Esophagus muscularis mucosa (tissue), 4 donors: Measurements from ENCODE around the gene TRAFD1. TPM values are rescaled to one million over a fixed set of nuclear protein-coding genes. Genes with fewer than 3 reads are reported as not detected.

Source experiments
- DNase-seq: peaks from one replicate; pipeline ENCODE4 v3.0.0-alpha.2; 2017; ENCODE audit errors: extremely low spot score
- H3K27ac ChIP-seq, 4 donors: fragments of 200-600 bp; sonication (generic); replicated peaks in 1 of 4; 1 replicate in 3 of 4; 2 replicates in 1 of 4; pipeline ENCODE4 v1.5.1; 2016 to 2019; ENCODE audit warnings: mild to moderate bottlenecking in 1 of 4
- H3K27me3 ChIP-seq, 4 donors: fragments of 200-600 bp; sonication (generic); one replicate each; pipeline versions ENCODE4 v1.5.1 to v1.6.0; 2016 to 2019
- H3K36me3 ChIP-seq, 4 donors: fragments of 200-600 bp; sonication (generic); one replicate each; pipeline ENCODE4 v1.5.1; 2016 to 2019
- H3K4me1 ChIP-seq, 4 donors: fragments of 200-600 bp; sonication (generic); one replicate each; pipeline ENCODE4 v1.5.1; 2016 to 2019
- H3K4me3 ChIP-seq, 4 donors: fragments of 200-600 bp; sonication (generic); 1 replicate in 2 of 4; 2 replicates in 2 of 4; pipeline ENCODE4 v1.5.1; 2016 to 2019; ENCODE audit warnings: mild to moderate bottlenecking in 4 of 4, moderate library complexity in 1 of 4
- H3K9me3 ChIP-seq, 4 donors: fragments of 200-600 bp; sonication (generic); 1 replicate in 3 of 4; 2 replicates in 1 of 4; pipeline ENCODE4 v1.5.1; 2016 to 2019
- EP300 ChIP-seq: sonication (generic); formaldehyde crosslinking; IDR thresholded peaks from one replicate; pipeline ENCODE4 v1.6.1; 2017; ENCODE audit warnings: antibody characterized with exemption
- POLR2A ChIP-seq: fragments of 450-650 bp; IDR thresholded peaks from one replicate; pipeline ENCODE4 v1.6.1; 2017; ENCODE audit warnings: antibody characterized with exemption, moderate library complexity, mild to moderate bottlenecking, low read depth
- POLR2AphosphoS5 ChIP-seq, 2 donors: sonication (generic); formaldehyde crosslinking; IDR thresholded peaks; one replicate each; pipeline ENCODE4 v1.6.1; 2017; ENCODE audit warnings: antibody characterized with exemption in 2 of 2
- WGBS: methylation state at CpG from one replicate; pipeline ENCODE4 v1.1.5; 2018; 5-methylcytosine and 5-hydroxymethylcytosine counted together
- intact Hi-C: fragments of 100-400 bp; cut with DNase I; formaldehyde crosslinking; loops from one replicate; pipeline ENCODE4 v1.15.1; 2023
- total RNA-seq, 4 donors: library from RNA; depleted of rRNA; stranded (reverse); fragments of >200 nt; gene quantifications; one replicate each; pipeline versions ENCODE4 v1.1.0 to v1.2.1, GENCODE V29; 2016
- TF ChIP-seq, protein P1 (sequence below), 3 experiments: fragments of 200-600 bp in 2 of 3; fragments of 450-650 bp in 1 of 3; sonication (generic) in 2 of 3; IDR thresholded peaks; one replicate each; pipeline ENCODE4 v1.5.1; 2017 to 2019; ENCODE audit warnings: antibody characterized with exemption in 3 of 3, mild to moderate bottlenecking in 2 of 3, moderate library complexity in 1 of 3

The TRAFD1 gene, protein sequence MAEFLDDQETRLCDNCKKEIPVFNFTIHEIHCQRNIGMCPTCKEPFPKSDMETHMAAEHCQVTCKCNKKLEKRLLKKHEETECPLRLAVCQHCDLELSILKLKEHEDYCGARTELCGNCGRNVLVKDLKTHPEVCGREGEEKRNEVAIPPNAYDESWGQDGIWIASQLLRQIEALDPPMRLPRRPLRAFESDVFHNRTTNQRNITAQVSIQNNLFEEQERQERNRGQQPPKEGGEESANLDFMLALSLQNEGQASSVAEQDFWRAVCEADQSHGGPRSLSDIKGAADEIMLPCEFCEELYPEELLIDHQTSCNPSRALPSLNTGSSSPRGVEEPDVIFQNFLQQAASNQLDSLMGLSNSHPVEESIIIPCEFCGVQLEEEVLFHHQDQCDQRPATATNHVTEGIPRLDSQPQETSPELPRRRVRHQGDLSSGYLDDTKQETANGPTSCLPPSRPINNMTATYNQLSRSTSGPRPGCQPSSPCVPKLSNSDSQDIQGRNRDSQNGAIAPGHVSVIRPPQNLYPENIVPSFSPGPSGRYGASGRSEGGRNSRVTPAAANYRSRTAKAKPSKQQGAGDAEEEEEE
- 10 to 100 TPM; 27.2 to 37.4 (median 30.6) TPM for total RNA-seq

DNA sequence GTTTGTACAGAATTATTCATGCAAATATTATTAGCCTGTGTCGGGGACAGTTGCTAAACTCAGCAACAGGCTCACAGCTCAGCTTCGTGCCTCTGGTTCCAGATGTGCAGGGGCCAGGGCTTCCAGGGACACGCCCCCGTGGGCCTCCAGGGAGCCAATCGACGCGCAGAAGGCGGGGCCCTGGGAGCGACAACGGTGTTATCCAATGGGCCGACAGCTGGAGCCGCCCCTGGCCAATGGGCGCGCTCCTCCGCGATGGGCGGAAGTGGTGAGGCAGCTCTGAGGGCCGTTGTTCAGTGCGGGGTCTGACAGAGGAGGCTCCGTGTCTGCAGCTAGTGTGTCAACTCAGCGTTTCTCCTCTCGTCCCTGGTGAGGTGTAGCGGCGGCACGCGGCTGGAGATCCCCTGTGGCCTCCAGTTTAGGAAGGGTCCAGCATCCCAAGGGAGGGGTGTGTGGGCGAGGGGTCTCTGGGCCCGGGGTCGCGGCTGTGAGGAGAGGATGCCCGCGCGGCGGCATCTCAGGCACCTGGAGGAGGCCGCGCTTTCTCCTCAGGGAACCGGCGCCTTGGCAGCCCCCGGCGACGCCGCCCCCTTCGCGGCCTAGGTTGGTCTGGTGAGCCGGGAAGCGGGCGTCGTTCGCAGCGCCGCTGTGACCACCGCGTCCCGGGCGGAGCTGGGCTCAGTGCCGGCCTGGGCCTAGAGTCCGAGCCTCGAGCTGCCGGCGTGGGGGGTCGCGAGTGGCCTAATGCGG lies at the start of gene TRAFD1:
Gene TRAFD1 (plus strand): TSS at position 311 of the 750 bp plus-strand sequence. CDS start 4,963 bp downstream, outside the sequence.
- no peaks in the 10 kb centered on the region for H3K9me3 ChIP-seq
- 1% methylated on average over 16 of the region's 63 CpGs for WGBS
- TF ChIP-seq POLR2A: peak; percentile 86
- TF ChIP-seq, protein P1, sequence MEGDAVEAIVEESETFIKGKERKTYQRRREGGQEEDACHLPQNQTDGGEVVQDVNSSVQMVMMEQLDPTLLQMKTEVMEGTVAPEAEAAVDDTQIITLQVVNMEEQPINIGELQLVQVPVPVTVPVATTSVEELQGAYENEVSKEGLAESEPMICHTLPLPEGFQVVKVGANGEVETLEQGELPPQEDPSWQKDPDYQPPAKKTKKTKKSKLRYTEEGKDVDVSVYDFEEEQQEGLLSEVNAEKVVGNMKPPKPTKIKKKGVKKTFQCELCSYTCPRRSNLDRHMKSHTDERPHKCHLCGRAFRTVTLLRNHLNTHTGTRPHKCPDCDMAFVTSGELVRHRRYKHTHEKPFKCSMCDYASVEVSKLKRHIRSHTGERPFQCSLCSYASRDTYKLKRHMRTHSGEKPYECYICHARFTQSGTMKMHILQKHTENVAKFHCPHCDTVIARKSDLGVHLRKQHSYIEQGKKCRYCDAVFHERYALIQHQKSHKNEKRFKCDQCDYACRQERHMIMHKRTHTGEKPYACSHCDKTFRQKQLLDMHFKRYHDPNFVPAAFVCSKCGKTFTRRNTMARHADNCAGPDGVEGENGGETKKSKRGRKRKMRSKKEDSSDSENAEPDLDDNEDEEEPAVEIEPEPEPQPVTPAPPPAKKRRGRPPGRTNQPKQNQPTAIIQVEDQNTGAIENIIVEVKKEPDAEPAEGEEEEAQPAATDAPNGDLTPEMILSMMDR (IDR thresholded peaks at IDR 0.05): no peak
- TF ChIP-seq EP300: no peak
- peak; percentile 99 for TF ChIP-seq POLR2AphosphoS5 (IDR thresholded peaks at IDR 0.05)
- DNase-seq: peak; percentile 100
- peak within 1 kb of the TSS; percentile 92 to 97 (median 96) for H3K27ac ChIP-seq
- H3K36me3 ChIP-seq: no peaks in the 10 kb centered on the region
- intact Hi-C loops: no loop called here
- H3K27me3 ChIP-seq: no peaks in the 10 kb centered on the region
- H3K4me3 ChIP-seq: peak within 1 kb of the TSS; percentile 64 to 97 (median 86)
- peaks cover 68 to 84% (median 79%) of the 10 kb centered on the region in 4 donors for H3K4me1 ChIP-seq

DNA sequence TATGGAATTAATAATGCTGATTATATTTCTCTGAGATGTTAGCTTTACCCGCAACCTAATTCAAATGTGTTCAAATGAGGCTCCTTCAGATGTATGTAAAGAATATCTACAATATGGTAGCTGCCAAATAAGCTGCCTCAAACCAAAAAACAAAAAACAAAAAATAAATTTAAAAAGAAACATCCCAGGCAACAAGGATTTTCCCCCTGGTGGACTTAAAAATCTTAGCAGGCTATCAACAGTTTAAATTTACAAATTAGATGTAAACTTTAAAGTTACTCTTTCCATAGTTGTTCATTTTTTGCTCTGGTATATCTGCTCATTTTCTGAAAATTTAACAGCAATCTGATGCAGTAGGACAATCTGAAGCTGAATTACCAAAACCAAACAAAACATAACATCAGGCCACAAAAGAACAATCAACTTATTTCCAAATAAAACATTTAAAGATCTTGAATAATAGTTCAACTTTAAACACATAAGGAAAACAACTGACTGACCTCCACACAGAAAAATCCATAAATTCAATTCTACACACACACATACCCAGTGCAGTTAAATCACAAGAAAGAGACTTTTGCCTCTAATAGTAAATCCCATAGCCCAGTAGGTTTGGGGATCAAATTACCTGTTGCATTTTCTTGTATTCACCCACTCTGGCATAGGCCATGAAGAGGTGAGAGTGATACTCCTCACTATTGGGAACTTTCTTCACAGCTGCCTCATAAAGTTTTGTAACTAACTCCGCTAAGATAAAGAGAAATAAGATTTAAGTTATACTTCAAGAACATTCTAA lies 38.1 kb upstream of the TRAFD1 start:
- Histone ChIP-seq H3K4me1 (no peaks in the 10 kb centered on the region), H3K4me3 (no peak overlapping the region), H3K27me3 (no peaks in the 10 kb centered on the region), H3K36me3 (peaks cover 6 to 89% (median 63%) of the 10 kb centered on the region in 4 donors), H3K27ac (no peak overlapping the region), H3K9me3 (no peaks in the 10 kb centered on the region)
- DNase-seq: no peak
- TF ChIP-seq, protein P1 (IDR thresholded peaks at IDR 0.05): no peak
- no peak for TF ChIP-seq POLR2AphosphoS5 (IDR thresholded peaks at IDR 0.05)
- no peak for TF ChIP-seq POLR2A
- no peak for TF ChIP-seq EP300
- 94% methylated on average over 2 of the region's 2 CpGs for WGBS
- intact Hi-C loops: no loop called here

DNA sequence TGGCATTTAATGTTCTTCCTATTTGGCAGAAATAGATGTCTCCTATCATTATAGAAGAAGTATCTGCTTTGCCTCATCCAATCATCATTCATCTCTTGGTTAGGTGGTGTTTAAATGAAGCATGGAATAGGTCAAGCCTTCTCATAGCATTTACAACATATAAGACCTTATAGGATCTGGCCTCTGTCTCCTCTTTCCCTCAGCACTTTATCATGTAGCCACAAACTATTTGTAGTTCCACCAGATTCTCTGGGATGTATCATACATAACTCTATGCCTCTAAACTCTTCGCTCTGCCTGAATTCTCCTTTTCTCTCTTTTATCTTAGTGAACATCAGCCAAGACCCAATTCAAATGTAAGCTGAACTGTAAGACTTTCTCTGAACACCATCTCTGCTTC lies 37.5 kb upstream of the TRAFD1 start:
- Histone ChIP-seq H3K9me3 (no peaks in the 10 kb centered on the region), H3K36me3 (peaks cover 6 to 89% (median 67%) of the 10 kb centered on the region in 4 donors), H3K4me1 (no peaks in the 10 kb centered on the region), H3K27ac (no peak overlapping the region), H3K4me3 (no peak overlapping the region), H3K27me3 (no peaks in the 10 kb centered on the region)
- WGBS: 86% methylated on average over 1 of the region's 1 CpG
- TF ChIP-seq EP300 (no peak), POLR2A (no peak), POLR2AphosphoS5 (IDR thresholded peaks at IDR 0.05) (no peak)
- TF ChIP-seq, protein P1 (IDR thresholded peaks at IDR 0.05): no peak
- DNase-seq: no peak
- intact Hi-C loops: no loop called here

DNA sequence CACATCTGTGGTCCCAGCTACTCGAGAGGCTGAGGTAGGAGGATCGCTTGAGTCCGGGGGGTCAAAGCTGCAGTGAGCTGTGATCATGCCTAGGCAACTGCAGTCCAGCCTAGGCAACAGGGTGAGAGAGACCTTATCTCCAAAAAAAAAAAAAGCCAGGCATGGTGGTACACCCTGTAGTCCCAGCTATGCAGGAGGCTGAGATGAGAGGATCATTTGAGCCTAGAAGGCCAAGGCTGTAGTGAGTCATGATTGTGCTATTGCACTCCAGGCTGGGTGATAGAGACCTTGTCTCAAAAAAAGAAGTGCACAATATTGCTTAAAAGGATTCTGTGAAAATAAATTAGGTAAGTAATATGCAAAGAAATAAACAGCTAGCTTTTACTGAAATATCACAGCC lies 33.8 kb upstream of the TRAFD1 start:
- DNase-seq: no peak
- Histone ChIP-seq H3K27ac (no peak overlapping the region), H3K27me3 (no peaks in the 10 kb centered on the region), H3K9me3 (no peaks in the 10 kb centered on the region), H3K36me3 (peaks cover 6 to 61% (median 45%) of the 10 kb centered on the region in 4 donors), H3K4me1 (peaks cover 7 to 11% (median 10%) of the 10 kb centered on the region in 4 donors), H3K4me3 (no peak overlapping the region)
- intact Hi-C loops: no loop called here
- TF ChIP-seq, protein P1 (IDR thresholded peaks at IDR 0.05): no peak
- WGBS: 93% methylated on average over 3 of the region's 3 CpGs
